ENCODE results near the gene PLXNB2.
A peak's percentile ranks its signal among the peaks of the same experiment; 100 is the strongest.

Gene PLXNB2

GRCh38 chr22:50257041-50257440 lies 50.4 kb downstream of the PLXNB2 start:
- DNase-seq (ENCODE audit: low read depth in 1 of 2, low spot score in 1 of 2): no peak

DNA sequence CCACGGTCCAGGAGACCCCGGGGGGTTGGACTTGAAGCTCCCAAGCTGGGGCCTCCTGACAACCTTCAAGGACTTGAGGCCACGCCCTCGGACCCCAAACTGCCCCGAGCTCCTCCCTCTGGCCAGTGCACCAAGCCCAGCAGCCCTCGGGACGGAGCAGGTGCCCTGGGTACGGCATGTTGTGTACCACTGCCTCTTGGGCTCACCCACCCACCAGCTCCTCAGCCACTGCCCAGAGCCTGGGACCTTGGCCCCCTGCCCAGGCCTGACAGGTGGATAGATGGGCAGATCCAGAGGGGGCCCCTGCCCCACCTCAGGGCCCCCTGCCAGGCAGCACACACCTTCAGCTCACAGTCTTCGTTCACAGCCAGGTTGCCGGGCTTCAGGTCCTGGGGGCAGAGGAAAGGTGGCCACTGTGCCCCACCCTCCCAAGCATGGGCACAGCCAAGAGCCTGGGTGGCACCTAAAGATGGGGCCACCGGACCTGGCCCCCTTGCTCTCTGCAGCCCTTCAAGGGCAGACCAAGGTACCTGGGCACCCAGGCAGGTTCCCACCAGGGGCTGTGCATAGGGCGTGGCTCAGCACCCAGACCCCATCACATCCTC lies 51.1 kb downstream of the PLXNB2 start:
- TF ChIP-seq JUND (IDR thresholded peaks at IDR 0.05; ENCODE audit: low read depth): no peak
- in situ Hi-C loops (cut with HindIII; ENCODE audit: low pct_unique_long_range_greater_than_20kb, low sequenced_read_pairs): no loop called here
- no peak for DNase-seq (ENCODE audit: low read depth in 1 of 2, low spot score in 1 of 2)

More at GRCh38 chr22:50257041-50257440, 50.4 kb downstream of the PLXNB2 start:
- in situ Hi-C loops (cut with HindIII; ENCODE audit: low pct_unique_long_range_greater_than_20kb, low sequenced_read_pairs): no loop called here
- TF ChIP-seq JUND (IDR thresholded peaks at IDR 0.05; ENCODE audit: low read depth): no peak

DNA sequence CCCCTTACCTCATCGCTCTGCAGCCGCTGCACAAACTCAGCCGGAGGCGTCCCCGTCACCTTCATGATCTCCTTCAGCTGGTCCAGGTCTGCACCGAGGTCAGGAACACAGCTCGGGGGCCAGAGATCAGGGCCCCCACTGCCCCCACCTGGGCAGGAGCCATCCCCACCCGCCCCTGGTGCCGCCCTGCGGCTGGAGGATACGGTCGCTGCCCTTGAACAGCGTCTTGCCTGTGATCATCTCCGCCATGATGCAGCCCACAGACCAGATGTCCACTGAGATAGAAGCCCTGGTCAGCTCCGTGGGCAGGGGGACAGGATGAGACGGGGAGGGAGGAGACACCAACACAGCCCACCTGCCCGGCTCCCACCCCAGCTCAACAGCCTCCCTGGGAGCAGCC lies 51.8 kb downstream of the PLXNB2 start:
- TF ChIP-seq JUND (IDR thresholded peaks at IDR 0.05; ENCODE audit: low read depth): no peak
- in situ Hi-C loops (cut with HindIII; ENCODE audit: low pct_unique_long_range_greater_than_20kb, low sequenced_read_pairs): no loop called here
- no peak for DNase-seq (ENCODE audit: low read depth in 1 of 2, low spot score in 1 of 2)

DNA sequence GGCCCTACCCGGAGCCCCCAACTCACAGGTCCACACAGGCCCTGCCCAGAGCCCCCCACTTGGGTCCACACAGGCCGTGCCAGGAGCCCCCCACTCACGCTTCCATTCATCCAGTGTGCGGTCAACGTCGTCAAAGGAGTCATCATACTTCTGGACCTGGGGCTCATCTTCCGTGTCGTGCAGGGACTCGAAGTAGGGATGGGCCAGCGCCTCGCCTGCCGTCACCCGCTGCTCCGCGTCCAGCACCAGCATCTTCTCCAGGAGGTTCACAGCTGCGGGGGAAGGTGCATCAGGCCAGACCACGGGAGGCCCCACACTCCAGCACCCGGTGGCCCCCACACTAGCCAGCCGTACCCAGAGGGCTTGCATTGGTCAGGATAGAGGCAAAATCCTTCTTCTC lies 52.3 kb downstream of the PLXNB2 start:
- no peak for DNase-seq (ENCODE audit: low read depth in 1 of 2, low spot score in 1 of 2)
- in situ Hi-C loops (cut with HindIII; ENCODE audit: low pct_unique_long_range_greater_than_20kb, low sequenced_read_pairs): no loop called here
- no peak for TF ChIP-seq JUND (IDR thresholded peaks at IDR 0.05; ENCODE audit: low read depth)

DNA sequence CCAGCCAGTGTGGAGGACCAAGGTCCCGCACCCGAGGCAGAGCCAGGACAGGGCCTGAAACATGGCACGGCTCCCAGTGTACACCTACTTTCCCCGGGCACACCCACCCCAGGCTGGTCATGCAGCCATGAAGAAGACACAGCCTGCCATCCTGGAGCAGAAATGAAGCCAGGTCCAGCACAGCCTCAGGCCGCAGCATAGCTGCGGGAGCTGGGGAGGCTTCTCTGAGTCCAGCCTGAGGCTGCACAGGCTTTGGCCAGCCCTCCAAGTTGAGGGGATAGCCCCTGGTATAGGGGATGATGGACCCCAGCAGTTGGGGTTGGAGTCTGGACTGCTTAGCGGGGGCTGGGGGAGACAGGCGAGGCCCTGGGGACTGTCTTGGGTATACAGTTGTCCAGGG lies 53.5 kb downstream of the PLXNB2 start:
- TF ChIP-seq JUND (IDR thresholded peaks at IDR 0.05; ENCODE audit: low read depth): no peak
- DNase-seq (ENCODE audit: low read depth in 1 of 2, low spot score in 1 of 2): no peak
- in situ Hi-C loops (cut with HindIII; ENCODE audit: low pct_unique_long_range_greater_than_20kb, low sequenced_read_pairs): no loop called here

GRCh38 chr22:50253046-50253915 lies 54.2 kb downstream of the PLXNB2 start:
- DNase-seq (ENCODE audit: low read depth in 1 of 2, low spot score in 1 of 2): no peak
- TF ChIP-seq JUND (IDR thresholded peaks at IDR 0.05; ENCODE audit: low read depth): no peak
- in situ Hi-C loops (cut with HindIII; ENCODE audit: low pct_unique_long_range_greater_than_20kb, low sequenced_read_pairs): no loop called here

DNA sequence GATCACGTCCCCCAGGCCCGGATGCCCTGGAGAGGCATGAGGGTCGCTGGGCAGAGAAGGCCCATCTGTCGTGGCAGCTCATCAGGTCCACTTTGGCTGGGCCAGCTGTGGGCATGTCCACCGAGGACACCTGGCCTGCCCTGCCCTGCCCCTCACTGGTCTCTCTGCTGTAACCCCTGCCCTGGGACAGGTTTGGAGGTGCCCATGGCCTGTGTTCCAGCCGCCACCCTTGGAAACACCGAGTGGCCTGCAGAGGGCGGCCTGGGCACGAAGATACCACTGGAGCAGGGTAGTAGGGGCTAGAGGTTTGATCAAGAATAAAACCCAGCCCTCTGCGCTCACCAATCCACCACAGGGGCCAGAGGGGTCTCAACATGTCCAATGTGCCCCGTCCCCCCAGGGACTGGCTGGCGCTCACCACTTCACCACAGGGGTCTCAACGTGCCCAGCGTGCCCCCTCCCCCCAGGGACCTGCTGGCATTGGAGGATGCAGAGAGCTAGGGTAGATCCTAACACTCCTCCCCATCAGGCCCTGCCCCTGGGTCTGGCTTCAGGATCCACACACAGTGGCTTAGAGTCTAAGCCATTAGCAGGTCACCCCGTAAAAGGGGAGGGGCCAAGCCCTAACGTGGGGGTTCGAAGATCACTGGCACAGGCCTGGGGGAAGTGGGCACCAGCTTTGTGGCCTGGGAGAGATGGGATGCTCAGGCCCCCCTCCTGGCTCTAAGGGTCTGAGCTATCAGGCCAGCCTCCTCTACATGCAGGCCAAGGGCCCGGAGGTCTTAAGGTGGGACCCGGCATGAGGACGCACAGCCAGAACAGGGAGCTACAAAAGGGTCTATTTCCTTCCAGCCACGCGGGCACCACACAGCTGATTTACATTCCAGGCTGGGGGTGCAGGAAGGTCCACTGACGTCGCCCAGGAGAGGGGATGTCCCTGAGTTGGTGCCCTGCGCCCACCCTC lies 55.1 kb downstream of the PLXNB2 start:
- DNase-seq (ENCODE audit: low read depth in 1 of 2, low spot score in 1 of 2): peak; percentile 65 to 71
- in situ Hi-C loops (cut with HindIII; ENCODE audit: low pct_unique_long_range_greater_than_20kb, low sequenced_read_pairs): no loop called here
- no peak for TF ChIP-seq JUND (IDR thresholded peaks at IDR 0.05; ENCODE audit: low read depth)

- no peak for DNase-seq (ENCODE audit: low read depth in 1 of 2, low spot score in 1 of 2)
- in situ Hi-C loops (cut with HindIII; ENCODE audit: low pct_unique_long_range_greater_than_20kb, low sequenced_read_pairs): no loop called here
- no peak for TF ChIP-seq JUND (IDR thresholded peaks at IDR 0.05; ENCODE audit: low read depth)
These were observed 55.9 kb downstream of the PLXNB2 start for GRCh38 chr22:50251477-50252081.

- peak; percentile 58 to 76 for DNase-seq (ENCODE audit: low read depth in 1 of 2, low spot score in 1 of 2)
- no peak for TF ChIP-seq JUND (IDR thresholded peaks at IDR 0.05; ENCODE audit: low read depth)
- in situ Hi-C loops (cut with HindIII; ENCODE audit: low pct_unique_long_range_greater_than_20kb, low sequenced_read_pairs): no loop called here
These were observed 56.6 kb downstream of the PLXNB2 start, which contains the start of gene HDAC10 for GRCh38 chr22:50250555-50251476. Gene HDAC10, minus strand, starts transcription at chr22:50251265. Its CDS starts 233 bp downstream, at chr22:50251032.

- no peak for DNase-seq (ENCODE audit: low read depth in 1 of 2, low spot score in 1 of 2)
- no peak for TF ChIP-seq JUND (IDR thresholded peaks at IDR 0.05; ENCODE audit: low read depth)
- in situ Hi-C loops (cut with HindIII; ENCODE audit: low pct_unique_long_range_greater_than_20kb, low sequenced_read_pairs): no loop called here
These were observed 57.2 kb downstream of the PLXNB2 start for GRCh38 chr22:50250249-50250554.

Data from T47D (cell line).